ENCODE results near the gene C3orf52. TPM values are rescaled to one million over a fixed set of nuclear protein-coding genes. Genes with fewer than 3 reads are reported as not detected.
A peak's percentile ranks its signal among the peaks of the same experiment; 100 is the strongest.

Gene C3orf52
- total and polyA plus RNA-seq, 3 donors from 2014 or later = 5.7 to 13.2 (median 6.8) TPM

GRCh38 chr3:112085735-112086075, 484 bp upstream of the C3orf52 start:
- H3K36me3 ChIP-seq (ENCODE audit: low read depth, missing control alignments) = no peaks in the 10 kb centered on the region
- H3K4me3 ChIP-seq = peak overlapping the region; percentile 51 to 68
- H3K27ac ChIP-seq = peak overlapping the region in 1 of 2 donors; percentile 68
- DNase-seq = peak; percentile 15
- intact Hi-C loops (cut with DNase I; ENCODE audit: low total_unique reads) = no loop called here
- TF ChIP-seq POLR2A (IDR thresholded peaks at IDR 0.05) (no peak), CTCF (IDR thresholded peaks at IDR 0.05) (no peak)
- H3K4me1 ChIP-seq = no peaks in the 10 kb centered on the region
- no peaks in the 10 kb centered on the region for H3K9me3 ChIP-seq
- no peaks in the 10 kb centered on the region for H3K27me3 ChIP-seq
- 27 to 74% methylated on average over 4 to 12 of the region's 12 CpGs for WGBS, 2 donors

DNA sequence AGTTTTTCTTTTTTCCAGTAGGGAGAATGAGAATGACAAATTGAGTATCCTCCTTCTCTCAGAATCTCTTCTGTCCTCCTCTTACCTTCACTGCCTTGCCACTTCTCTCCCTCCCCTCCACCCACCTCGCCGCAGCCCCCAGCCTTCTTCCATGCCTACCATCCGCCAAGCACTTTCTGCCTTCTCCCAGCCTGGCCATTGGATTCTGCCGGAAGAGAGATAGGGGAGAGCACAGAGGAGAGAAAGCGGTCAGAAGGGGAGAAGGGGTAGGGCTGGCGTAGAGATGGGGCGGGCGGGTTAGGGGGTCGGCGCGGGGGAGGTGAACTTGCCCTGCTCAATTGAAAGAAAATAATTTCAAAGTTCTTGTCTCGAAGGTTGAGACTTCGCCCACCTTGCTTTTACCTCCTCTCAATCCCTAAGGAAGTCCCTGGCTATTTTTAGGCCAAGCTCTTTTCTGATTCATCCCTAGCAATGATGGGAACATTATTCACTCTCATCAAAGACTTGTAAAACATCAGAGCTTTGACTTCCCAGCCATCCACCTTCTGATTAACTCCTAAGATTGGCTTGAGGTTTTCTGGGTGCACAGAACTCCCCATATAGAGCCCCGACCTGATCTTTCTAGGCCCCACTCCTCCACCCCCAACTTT, 811 bp downstream of the C3orf52 start:
- Histone ChIP-seq H3K36me3 (ENCODE audit: low read depth, missing control alignments) (no peaks in the 10 kb centered on the region), H3K9me3 (no peaks in the 10 kb centered on the region), H3K27ac (no peak overlapping the region), H3K4me1 (no peaks in the 10 kb centered on the region), H3K4me3 (peak overlapping the region; percentile 51 to 68), H3K27me3 (no peaks in the 10 kb centered on the region)
- WGBS, 2 donors = 42 to 43% methylated on average over 12 to 14 of the region's 14 CpGs
- no peak for TF ChIP-seq CTCF (IDR thresholded peaks at IDR 0.05)
- no peak for TF ChIP-seq POLR2A (IDR thresholded peaks at IDR 0.05)
- intact Hi-C loops (cut with DNase I; ENCODE audit: low total_unique reads) = no loop called here
- DNase-seq = no peak

DNA sequence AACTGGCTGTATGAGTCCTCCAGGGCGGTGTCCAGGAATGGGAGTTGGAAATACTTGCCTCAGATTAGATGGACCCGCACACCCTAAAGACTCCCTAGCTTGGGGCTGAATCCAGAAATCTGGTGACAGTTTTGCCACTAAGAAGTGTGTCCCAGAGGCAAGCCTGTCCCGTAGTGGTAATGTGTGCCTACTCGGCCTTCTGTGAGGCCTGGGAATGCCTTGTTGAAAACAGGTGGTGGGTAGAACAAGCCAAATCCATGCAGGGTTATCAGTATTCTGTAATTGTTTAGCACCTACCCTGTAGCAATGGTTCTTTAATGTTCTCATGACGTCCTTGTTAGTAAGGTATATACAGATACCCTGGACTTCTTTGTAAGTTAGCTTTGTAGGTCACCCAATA, 1.6 kb downstream of the C3orf52 start:
- Histone ChIP-seq H3K36me3 (ENCODE audit: low read depth, missing control alignments) (no peaks in the 10 kb centered on the region), H3K27ac (no peak overlapping the region), H3K9me3 (no peaks in the 10 kb centered on the region), H3K27me3 (no peaks in the 10 kb centered on the region), H3K4me3 (no peak overlapping the region), H3K4me1 (no peaks in the 10 kb centered on the region)
- no peak for DNase-seq
- intact Hi-C loops (cut with DNase I; ENCODE audit: low total_unique reads) = no loop called here
- TF ChIP-seq POLR2A (IDR thresholded peaks at IDR 0.05) = no peak
- no peak for TF ChIP-seq CTCF (IDR thresholded peaks at IDR 0.05)
- 82 to 83% methylated on average over 5 of the region's 5 CpGs for WGBS, 2 donors

DNA sequence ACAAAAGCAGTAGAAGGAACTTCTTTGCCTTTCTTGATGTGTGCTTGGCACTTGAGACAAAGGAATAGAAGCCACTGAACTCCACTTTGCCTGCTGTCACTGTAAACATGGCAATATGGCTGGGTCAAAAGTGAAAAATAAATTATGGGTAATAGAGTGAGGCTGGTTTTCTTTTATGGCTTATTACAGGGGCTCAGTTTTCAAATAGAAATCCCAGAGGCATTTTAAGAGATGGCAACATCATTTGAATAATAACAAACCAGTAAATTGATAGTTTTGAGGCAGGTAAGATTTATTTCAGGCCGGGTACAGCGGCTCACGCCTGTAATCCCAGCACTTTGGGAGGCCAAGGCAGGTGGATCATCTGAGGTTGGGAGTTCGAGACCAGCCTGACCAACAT, 2.8 kb downstream of the C3orf52 start:
- no peaks in the 10 kb centered on the region for H3K4me1 ChIP-seq
- H3K4me3 ChIP-seq = no peak overlapping the region
- intact Hi-C loops (cut with DNase I; ENCODE audit: low total_unique reads) = no loop called here
- no peak for DNase-seq
- H3K9me3 ChIP-seq = no peaks in the 10 kb centered on the region
- no peaks in the 10 kb centered on the region for H3K27me3 ChIP-seq
- 72 to 85% methylated on average over 4 of the region's 4 CpGs for WGBS, 2 donors
- H3K36me3 ChIP-seq (ENCODE audit: low read depth, missing control alignments) = no peaks in the 10 kb centered on the region
- TF ChIP-seq POLR2A (IDR thresholded peaks at IDR 0.05) (no peak), CTCF (IDR thresholded peaks at IDR 0.05) (no peak)
- H3K27ac ChIP-seq = no peak overlapping the region
